ENCODE results near the gene HMOX1. TPM values are rescaled to one million over a fixed set of nuclear protein-coding genes. Genes with fewer than 3 reads are reported as not detected.
A peak's percentile ranks its signal among the peaks of the same experiment; 100 is the strongest.
"Not testable (repeated sequence)": the region's sequence is repeated elsewhere in the genome, so short reads cannot be mapped to it uniquely, and the experiment has no call there.

The HMOX1 gene
- polyA plus RNA-seq, 1 donor from 2014 or later = 28.7 TPM

DNA sequence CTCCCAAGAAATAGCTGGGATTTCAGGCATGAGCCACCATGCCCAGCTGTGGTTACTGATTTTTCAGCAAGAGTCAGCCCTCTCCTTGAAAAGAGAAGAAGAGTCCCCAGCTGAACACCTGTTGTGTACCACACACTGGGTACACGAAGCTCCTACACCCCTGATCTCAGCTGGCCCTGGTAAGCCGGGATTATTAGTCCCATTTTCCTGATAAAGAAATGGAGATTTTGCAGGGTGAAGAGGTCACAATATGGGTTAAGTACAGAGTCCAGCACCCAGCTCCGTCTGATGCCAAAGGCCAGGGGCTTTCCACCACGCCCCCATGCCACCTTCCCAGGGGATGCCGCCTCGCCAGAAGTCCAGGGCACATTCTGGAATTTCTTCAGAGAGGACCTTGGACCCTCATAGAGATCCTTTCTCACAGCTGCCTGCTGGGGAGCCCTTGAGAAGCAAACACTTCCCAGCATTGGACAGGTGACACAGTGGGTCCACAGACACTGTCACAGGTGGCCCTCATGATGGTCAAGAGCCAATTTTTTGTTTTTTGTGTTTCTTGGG lies 19.8 kb upstream of the HMOX1 start:
- H3K9me3 Mint-ChIP-seq = no peaks in the 10 kb centered on the region
- no peaks in the 10 kb centered on the region for H3K36me3 Mint-ChIP-seq
- H3K4me3 Mint-ChIP-seq = peak overlapping the region in 1 of 4 donors; percentile 33
- peaks cover 18 to 30% (median 19%) of the 10 kb centered on the region in 3 donors for H3K4me1 Mint-ChIP-seq
- no peak overlapping the region for H3K27ac Mint-ChIP-seq
- H3K27me3 Mint-ChIP-seq = no peaks in the 10 kb centered on the region

DNA sequence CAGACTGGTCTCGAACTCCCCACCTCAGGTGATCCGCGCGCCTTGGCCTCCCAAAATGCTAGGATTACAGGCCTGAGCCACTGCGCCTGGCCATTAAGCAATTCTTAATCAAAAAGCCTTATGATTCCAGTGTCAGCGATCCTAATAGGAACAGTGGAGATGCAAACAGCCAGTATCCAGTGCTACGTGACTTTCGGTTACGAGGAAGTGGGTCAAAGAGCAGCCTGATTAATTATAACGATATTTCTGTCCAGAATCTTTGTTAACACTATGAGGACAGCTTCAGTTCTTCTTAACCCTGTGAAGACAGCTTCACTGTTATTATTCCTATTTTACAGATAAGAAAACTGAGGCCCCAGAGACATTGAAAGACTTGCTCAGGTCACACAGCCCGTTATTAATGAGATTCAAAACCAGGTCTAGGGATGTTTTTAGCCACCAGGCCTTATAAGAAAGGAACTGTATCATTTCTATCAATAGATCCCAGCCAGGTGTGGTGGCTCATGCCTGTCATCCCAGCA lies 17.3 kb upstream of the HMOX1 start:
- no peak overlapping the region for H3K4me3 Mint-ChIP-seq
- no peaks in the 10 kb centered on the region for H3K36me3 Mint-ChIP-seq
- H3K9me3 Mint-ChIP-seq = no peaks in the 10 kb centered on the region
- H3K4me1 Mint-ChIP-seq = peaks cover 17 to 29% (median 24%) of the 10 kb centered on the region in 3 donors
- no peaks in the 10 kb centered on the region for H3K27me3 Mint-ChIP-seq
- H3K27ac Mint-ChIP-seq = peak overlapping the region; percentile 43 to 95 (median 87)

DNA sequence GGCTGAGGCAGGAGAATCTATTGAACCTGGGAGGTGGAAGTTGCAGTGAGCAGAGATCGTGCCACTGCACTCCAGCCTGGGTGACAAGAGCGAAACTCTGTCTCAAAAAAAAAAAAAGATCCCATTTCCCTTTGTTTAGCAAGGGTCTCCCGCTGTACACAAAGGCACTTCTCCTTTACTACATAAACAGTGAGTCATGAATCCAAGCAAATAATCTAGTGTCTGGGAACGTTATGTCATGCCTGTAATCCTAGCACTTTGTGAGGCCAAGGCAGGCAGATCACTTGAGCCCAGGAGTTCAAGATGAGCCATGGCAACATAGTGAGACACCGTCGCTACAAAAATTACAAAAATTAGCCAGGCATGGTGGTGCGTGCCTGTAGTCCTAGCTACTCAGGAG lies 16.7 kb upstream of the HMOX1 start:
- H3K36me3 Mint-ChIP-seq, H3K4me3 Mint-ChIP-seq, H3K27me3 Mint-ChIP-seq, H3K9me3 Mint-ChIP-seq: not testable (repeated sequence)
- peak overlapping the region in 1 of 3 donors; percentile 95 for H3K27ac Mint-ChIP-seq
- H3K4me1 Mint-ChIP-seq = peaks cover 20 to 29% (median 26%) of the 10 kb centered on the region in 3 donors

DNA sequence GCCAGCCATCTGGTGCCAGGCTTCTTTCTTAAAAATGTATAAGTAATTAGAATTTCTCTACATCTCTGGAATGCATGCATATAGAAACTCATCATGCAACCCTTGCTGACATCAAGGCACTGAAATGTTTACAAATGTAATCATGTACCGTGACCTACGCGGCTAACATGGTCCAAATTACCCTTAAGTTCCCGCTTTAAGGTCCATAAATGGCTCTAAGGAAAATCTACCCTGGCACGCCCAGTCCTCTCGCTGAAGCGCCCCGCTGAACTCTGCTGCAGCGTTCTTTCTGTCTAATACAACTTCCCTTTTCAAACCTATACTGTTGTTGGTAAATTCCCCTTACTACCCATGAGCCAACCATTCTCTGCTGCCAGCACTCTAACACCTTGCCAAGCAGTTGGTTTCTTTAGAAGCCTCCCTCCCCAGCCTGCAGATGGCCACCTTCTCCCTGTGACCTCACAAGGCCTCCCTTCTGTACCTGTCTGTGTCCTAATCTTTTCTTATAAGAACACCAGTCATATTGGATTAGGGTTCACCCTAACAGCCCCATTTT lies 13.5 kb upstream of the HMOX1 start:
- Mint-ChIP-seq H3K27ac (peak overlapping the region in 2 of 3 donors; percentile 46 to 94), H3K9me3 (no peaks in the 10 kb centered on the region), H3K4me3 (peak overlapping the region; percentile 4 to 82 (median 9)), H3K27me3 (no peaks in the 10 kb centered on the region), H3K36me3 (no peaks in the 10 kb centered on the region), H3K4me1 (peaks cover 27 to 29% (median 29%) of the 10 kb centered on the region in 3 donors)

DNA sequence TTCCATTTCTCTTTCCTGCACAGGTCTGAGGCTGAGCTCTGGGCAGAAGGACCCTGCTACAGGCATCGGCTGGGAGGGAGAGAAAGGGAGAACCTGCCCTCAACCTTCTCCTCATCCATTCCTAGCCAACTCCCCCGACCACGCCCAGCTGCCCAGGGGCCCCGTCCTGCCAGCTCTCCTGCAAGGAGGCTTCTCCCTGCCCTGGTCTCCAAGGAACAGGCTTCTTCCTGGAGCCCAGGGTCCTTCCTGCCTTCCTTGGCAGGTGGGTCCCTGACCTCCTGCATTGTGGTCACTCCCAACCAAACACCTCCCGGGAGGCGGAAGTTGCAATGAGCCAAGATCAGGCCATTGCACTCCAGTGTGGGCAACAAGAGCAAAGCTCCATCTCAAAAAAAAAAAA lies 12.5 kb upstream of the HMOX1 start:
- Mint-ChIP-seq H3K27ac (peak overlapping the region in 1 of 3 donors; percentile 33), H3K9me3 (no peaks in the 10 kb centered on the region), H3K36me3 (no peaks in the 10 kb centered on the region), H3K4me3 (no peak overlapping the region), H3K4me1 (peaks cover 22 to 26% (median 25%) of the 10 kb centered on the region in 3 donors), H3K27me3 (no peaks in the 10 kb centered on the region)

DNA sequence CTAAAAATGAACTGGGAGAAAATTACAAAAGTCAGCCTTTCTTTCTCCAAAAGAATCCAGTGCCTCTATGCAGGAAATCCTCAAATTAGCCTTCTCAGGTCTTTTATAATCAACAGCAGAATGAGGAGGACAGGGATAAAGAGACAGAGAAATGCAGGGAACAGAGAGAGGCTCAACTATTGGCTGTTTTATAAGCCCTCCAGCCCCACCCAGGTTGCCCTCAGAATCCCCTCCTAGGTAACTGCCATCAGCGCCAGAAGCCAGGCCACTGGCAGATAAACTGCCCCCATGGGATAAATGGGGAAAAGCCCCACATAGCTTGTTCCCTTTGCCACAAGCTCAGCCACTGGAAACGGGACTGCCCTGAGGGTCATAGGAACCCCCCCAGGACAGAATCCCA lies 10.9 kb upstream of the HMOX1 start:
- Mint-ChIP-seq H3K27me3 (no peaks in the 10 kb centered on the region), H3K4me1 (peaks cover 23 to 27% (median 26%) of the 10 kb centered on the region in 3 donors), H3K4me3 (no peak overlapping the region), H3K36me3 (no peaks in the 10 kb centered on the region), H3K27ac (peak overlapping the region in 1 of 3 donors; percentile 53), H3K9me3 (no peaks in the 10 kb centered on the region)

DNA sequence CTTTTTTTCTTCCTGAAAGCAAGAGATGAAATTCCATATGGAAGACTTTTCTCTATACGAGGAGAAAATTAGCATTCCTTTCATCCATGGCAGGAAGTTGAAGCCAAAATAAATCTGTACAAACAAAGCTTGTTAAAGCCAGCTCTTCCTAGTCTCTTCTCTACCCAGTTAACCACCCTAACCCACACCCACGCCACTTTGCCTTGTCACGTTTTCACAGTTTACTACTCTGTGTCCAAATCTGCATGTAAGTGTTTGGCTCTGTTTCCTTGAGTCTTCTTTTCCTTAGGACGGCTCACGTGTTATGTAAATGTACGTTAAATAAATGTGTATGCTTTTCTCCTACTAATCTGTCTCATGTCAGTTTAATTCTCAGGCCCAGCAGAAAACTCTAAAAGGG lies 7.1 kb upstream of the HMOX1 start:
- Mint-ChIP-seq H3K4me3 (peak overlapping the region in 1 of 4 donors; percentile 32), H3K36me3 (no peaks in the 10 kb centered on the region), H3K27ac (peak overlapping the region; percentile 11 to 94 (median 53)), H3K27me3 (no peaks in the 10 kb centered on the region), H3K9me3 (no peaks in the 10 kb centered on the region), H3K4me1 (peaks cover 21 to 30% (median 22%) of the 10 kb centered on the region in 3 donors)

DNA sequence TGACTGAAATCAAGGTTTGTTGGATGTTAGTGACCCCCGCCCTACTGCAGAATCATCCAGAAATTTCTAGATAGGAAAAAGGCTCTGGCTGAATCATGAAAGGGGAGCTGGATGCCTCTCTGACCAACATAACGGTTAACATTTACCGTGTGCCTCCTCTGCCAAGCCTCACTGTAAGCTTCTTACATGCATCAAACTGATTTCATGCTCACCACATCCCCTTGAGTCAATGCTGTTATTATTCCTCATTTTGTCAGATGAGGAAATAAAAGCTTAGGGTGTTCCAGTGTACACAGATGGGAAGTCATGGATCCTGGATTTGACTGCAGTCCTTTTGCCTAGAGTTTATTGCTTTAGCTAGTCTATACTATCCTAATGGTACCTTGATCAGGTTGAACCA lies 5.9 kb upstream of the HMOX1 start:
- peaks cover 20 to 36% (median 26%) of the 10 kb centered on the region in 3 donors for H3K4me1 Mint-ChIP-seq
- H3K4me3 Mint-ChIP-seq = peak overlapping the region in 1 of 4 donors; percentile 68
- no peaks in the 10 kb centered on the region for H3K27me3 Mint-ChIP-seq
- H3K36me3 Mint-ChIP-seq = no peaks in the 10 kb centered on the region
- H3K9me3 Mint-ChIP-seq = no peaks in the 10 kb centered on the region
- H3K27ac Mint-ChIP-seq = peak overlapping the region in 1 of 3 donors; percentile 94

DNA sequence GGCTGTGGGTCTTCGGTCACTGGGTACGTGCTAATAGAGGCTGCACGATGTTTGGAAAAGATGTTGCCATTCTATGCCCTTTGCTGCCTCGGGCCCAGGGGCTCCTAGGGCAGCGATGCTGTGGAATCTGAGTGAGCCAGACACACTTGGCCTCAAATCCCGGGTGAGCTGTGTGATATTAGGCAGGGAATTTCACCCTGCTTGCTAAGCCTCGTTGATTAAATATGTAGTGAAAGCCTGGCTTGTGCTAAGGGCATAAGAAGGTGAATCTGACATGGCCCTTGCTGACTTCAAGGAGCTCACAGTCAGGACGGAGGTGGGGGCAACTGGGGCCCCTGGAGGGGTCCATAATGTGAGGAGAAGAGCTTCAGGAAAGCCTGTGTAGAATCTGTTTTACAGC lies 5.4 kb upstream of the HMOX1 start:
- peaks cover 23 to 41% (median 27%) of the 10 kb centered on the region in 3 donors for H3K4me1 Mint-ChIP-seq
- H3K27me3 Mint-ChIP-seq = no peaks in the 10 kb centered on the region
- peak overlapping the region in 1 of 4 donors; percentile 68 for H3K4me3 Mint-ChIP-seq
- H3K36me3 Mint-ChIP-seq = no peaks in the 10 kb centered on the region
- peak overlapping the region in 1 of 3 donors; percentile 94 for H3K27ac Mint-ChIP-seq
- H3K9me3 Mint-ChIP-seq = no peaks in the 10 kb centered on the region

DNA sequence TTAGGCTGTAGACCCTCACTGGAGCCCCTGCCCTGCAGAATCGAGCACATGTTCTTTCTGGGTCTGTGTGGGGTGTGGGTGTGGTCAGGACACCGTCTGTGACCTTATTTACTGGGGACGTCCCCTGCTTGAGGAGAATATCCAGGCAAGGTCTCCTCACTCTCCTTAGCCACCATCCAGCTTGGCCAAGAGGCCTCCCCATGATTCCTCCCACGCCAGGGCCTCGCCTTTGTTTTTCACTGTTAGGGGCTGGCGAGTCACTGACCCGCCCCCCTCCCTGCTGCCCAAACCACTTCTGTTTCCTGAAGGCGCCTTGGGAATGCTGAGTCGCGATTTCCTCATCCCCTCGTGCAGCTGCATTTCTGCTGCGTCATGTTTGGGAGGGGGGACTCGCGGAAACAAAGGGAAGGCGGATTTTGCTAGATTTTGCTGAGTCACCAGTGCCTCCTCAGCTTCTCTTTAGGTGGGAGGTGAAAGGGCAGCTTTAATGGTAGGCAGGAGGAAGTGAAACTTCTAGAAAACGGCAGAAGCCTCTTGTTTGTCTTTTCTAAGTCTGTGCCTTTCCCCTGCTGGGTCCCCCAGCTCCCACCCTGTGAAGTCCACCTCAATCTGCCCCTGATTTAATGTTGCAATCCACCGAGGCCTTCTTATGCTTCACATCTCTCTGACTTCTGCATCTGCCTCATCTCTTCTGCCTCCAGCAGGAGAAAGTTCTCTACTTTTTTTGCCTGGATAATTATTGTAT lies 4.0 kb upstream of the HMOX1 start:
- no peaks in the 10 kb centered on the region for H3K9me3 Mint-ChIP-seq
- H3K4me1 Mint-ChIP-seq = peaks cover 25 to 45% (median 29%) of the 10 kb centered on the region in 3 donors
- H3K27ac Mint-ChIP-seq = peak overlapping the region; percentile 82 to 94 (median 82)
- peak overlapping the region in 3 of 4 donors; percentile 66 to 85 (median 77) for H3K4me3 Mint-ChIP-seq
- no peaks in the 10 kb centered on the region for H3K36me3 Mint-ChIP-seq
- H3K27me3 Mint-ChIP-seq = peaks cover 2% of the 10 kb centered on the region

DNA sequence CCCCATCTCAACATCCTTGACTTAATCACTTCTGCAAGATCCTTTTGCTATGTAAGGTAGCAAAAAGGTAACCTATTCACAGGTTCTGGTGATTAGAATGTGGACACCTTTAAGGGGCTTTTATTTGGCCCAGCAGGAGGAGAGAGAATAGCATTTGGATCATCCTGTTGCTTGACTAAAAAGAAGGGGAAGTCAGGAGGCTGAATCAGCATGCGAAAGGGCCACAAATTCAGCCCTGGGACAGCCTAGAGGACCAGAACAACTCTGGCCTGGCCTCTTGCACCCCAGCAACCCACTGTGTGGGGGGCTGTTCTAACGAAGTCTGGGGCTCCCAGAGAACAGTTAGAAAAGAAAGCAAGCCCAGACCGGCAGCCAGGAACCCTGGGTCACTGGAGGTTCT lies 3.2 kb upstream of the HMOX1 start:
- no peaks in the 10 kb centered on the region for H3K9me3 Mint-ChIP-seq
- H3K27me3 Mint-ChIP-seq = peaks cover 2% of the 10 kb centered on the region
- H3K36me3 Mint-ChIP-seq = no peaks in the 10 kb centered on the region
- H3K4me3 Mint-ChIP-seq = peak overlapping the region in 3 of 4 donors; percentile 64 to 77 (median 66)
- H3K27ac Mint-ChIP-seq = peak overlapping the region; percentile 82 to 94 (median 82)
- peaks cover 24 to 46% (median 26%) of the 10 kb centered on the region in 3 donors for H3K4me1 Mint-ChIP-seq

DNA sequence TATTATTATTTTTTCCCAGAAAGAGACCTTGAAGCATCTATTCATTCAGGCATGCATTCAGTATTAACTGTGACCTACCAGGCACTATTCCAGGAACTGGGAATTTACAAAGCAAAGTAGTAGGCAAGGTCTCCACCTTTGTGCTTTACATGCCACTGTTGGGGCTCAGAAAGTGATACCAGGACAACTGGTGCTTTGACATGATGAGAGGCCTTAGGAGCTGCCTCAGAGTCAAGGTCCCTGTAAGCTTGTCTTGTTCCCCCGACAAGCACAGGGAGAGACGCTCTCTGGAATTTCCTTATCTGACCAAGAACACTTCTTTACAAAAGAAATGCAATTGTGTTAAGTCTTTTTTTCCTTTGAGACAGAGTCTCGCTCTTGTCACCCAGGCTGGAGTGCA lies 2.3 kb upstream of the HMOX1 start:
- Mint-ChIP-seq H3K4me3 (peak overlapping the region in 2 of 4 donors; percentile 38 to 71), H3K9me3 (no peaks in the 10 kb centered on the region), H3K4me1 (peaks cover 25 to 49% (median 26%) of the 10 kb centered on the region in 3 donors), H3K27ac (peak overlapping the region in 1 of 3 donors; percentile 62), H3K27me3 (peaks cover 2% of the 10 kb centered on the region), H3K36me3 (no peaks in the 10 kb centered on the region)

DNA sequence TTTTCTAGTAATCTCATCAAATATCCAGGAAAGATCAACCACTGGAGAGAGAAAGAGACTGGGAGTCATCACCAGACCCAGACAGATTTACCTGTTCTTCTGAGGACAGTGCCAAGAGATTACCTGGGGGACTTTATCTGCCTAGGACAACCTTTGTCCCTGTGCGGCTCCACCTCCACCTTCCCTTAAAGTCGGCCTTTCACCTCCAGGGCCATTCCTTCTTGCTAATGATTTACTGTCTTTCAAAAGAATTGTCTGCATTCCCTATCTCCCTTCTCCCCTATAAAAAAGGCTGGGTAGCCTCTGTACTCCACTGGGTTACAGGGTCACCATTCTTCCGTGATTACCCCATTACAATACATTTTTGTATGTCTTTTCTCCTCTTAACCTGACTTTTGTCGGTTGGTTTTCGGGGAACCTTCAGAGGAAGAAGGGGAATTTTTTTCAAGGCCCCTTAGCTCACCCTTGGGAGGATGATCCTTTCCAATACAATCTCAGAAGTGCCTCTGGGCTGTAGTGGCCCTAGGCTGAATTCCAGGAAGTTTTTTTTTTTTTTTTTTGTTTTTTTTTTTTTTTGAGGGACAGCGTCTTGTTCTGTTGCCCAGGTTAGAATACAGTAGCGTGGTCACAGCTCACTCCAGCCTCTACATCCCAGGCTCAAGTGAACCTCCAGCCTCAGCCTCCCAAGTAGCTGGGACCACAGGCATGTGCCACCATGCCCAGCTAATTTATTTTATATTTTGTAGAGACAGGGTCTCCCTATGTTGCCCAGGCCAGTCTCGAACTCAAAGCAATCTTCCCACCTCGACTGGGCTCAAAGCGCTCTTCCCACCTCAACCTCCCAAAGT lies 1.5 kb upstream of the HMOX1 start:
- peaks cover 26 to 46% (median 28%) of the 10 kb centered on the region in 3 donors for H3K4me1 Mint-ChIP-seq
- H3K27me3 Mint-ChIP-seq = peaks cover 2% of the 10 kb centered on the region
- no peaks in the 10 kb centered on the region for H3K9me3 Mint-ChIP-seq
- no peaks in the 10 kb centered on the region for H3K36me3 Mint-ChIP-seq
- H3K27ac Mint-ChIP-seq = peak overlapping the region in 2 of 3 donors; percentile 74 to 82
- H3K4me3 Mint-ChIP-seq = peak overlapping the region in 1 of 4 donors; percentile 85

DNA sequence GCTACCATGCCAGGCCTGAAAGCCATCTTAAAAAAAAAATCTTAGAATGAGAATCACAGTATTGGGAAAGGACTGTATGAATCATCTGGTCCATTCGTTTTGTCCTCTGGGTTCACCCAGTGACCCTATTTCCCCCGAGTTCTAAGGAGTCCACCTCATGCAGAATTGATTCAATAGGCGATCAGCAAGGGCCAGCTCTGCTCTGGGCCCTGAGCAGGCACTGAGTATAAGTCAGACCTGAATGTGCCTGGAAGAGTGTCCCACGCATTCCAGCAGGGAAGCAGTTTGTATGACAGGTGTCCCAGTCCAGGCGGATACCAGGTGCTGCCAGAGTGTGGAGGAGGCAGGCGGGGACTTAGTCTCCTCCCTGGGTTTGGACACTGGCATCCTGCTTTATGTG lies 883 bp upstream of the HMOX1 start:
- no peaks in the 10 kb centered on the region for H3K36me3 Mint-ChIP-seq
- H3K27ac Mint-ChIP-seq = peak overlapping the region in 2 of 3 donors; percentile 74 to 82
- H3K27me3 Mint-ChIP-seq = peaks cover 2% of the 10 kb centered on the region
- peak overlapping the region in 3 of 4 donors; percentile 85 to 91 (median 91) for H3K4me3 Mint-ChIP-seq
- peaks cover 27 to 46% (median 30%) of the 10 kb centered on the region in 3 donors for H3K4me1 Mint-ChIP-seq
- no peaks in the 10 kb centered on the region for H3K9me3 Mint-ChIP-seq
